ENCODE results near the gene HPCA. TPM values are rescaled to one million over a fixed set of nuclear protein-coding genes. Genes with fewer than 3 reads are reported as not detected.

Gene HPCA
- 0.29 to 0.55 TPM (median 0.37 TPM) in 5 replicates for total RNA-seq (2022; extraction: Qiagen RNA extraction)

GRCh38 chr1:32886004-32886827 lies at the start of gene HPCA:
Gene HPCA (plus strand): TSS chr1:32886491. CDS start chr1:32888899, 2,408 bp downstream.

GRCh38 chr1:32870615-32871363 lies 15.5 kb upstream of the HPCA start, which contains the start of gene FNDC5:
Gene FNDC5 (minus strand): TSS chr1:32870912.

GRCh38 chr1:32900956-32901822 lies 14.9 kb downstream of the HPCA start, which contains the start of gene TMEM54:
Gene TMEM54 (minus strand): TSS chr1:32901389. CDS start chr1:32901238, 151 bp downstream.

Other genes with a start within 250 kb of the HPCA start
- gene ZBTB8OS, start 235.9 kb upstream of the HPCA start, total RNA-seq (2022; extraction: Qiagen RNA extraction) = 36.7 to 43.6 TPM (median 40.6 TPM) in 5 replicates
- gene RBBP4, start 235.3 kb upstream of the HPCA start, total RNA-seq (2022; extraction: Qiagen RNA extraction) = 66.3 to 96.0 TPM (median 74.1 TPM) in 5 replicates
- 11.0 to 19.8 TPM (median 14.0 TPM) in 5 replicates for gene SYNC, start 183.7 kb upstream of the HPCA start, total RNA-seq (2022; extraction: Qiagen RNA extraction)
- gene YARS1, start 69.1 kb upstream of the HPCA start, total RNA-seq (2022; extraction: Qiagen RNA extraction) = 56.6 to 104 TPM (median 64.4 TPM) in 5 replicates
- gene S100PBP, start 68.8 kb upstream of the HPCA start, total RNA-seq (2022; extraction: Qiagen RNA extraction) = 13.2 to 16.3 TPM (median 14.6 TPM) in 5 replicates
- 0.25 to 0.98 TPM (median 0.42 TPM) in 5 replicates for gene FNDC5, start 15.6 kb upstream of the HPCA start, total RNA-seq (2022; extraction: Qiagen RNA extraction)
- 26.2 to 45.3 TPM (median 41.0 TPM) in 5 replicates for gene TMEM54, start 14.9 kb downstream of the HPCA start, total RNA-seq (2022; extraction: Qiagen RNA extraction)
- gene RNF19B, start 78.3 kb downstream of the HPCA start, total RNA-seq (2022; extraction: Qiagen RNA extraction) = 16.7 to 19.3 TPM (median 18.5 TPM) in 5 replicates
- 135 to 167 TPM (median 146 TPM) in 5 replicates for gene AK2, start 150.4 kb downstream of the HPCA start, total RNA-seq (2022; extraction: Qiagen RNA extraction)
- gene AZIN2, start 194.7 kb downstream of the HPCA start, total RNA-seq (2022; extraction: Qiagen RNA extraction) = 0.66 to 1.2 TPM (median 0.93 TPM) in 5 replicates